HG02623 (cell line): ENCODE results near the gene EDC4.
"Not testable (repeated sequence)": the region's sequence is repeated elsewhere in the genome, so short reads cannot be mapped to it uniquely, and the experiment has no call there.

Source experiments
- ATAC-seq: cut with Tn5 transposase; IDR thresholded peaks from one replicate; pipeline ENCODE4 v1.9.1; 2021; ENCODE audit warnings: moderate library complexity; ENCODE audit not compliant: unreplicated experiment

Gene EDC4

DNA sequence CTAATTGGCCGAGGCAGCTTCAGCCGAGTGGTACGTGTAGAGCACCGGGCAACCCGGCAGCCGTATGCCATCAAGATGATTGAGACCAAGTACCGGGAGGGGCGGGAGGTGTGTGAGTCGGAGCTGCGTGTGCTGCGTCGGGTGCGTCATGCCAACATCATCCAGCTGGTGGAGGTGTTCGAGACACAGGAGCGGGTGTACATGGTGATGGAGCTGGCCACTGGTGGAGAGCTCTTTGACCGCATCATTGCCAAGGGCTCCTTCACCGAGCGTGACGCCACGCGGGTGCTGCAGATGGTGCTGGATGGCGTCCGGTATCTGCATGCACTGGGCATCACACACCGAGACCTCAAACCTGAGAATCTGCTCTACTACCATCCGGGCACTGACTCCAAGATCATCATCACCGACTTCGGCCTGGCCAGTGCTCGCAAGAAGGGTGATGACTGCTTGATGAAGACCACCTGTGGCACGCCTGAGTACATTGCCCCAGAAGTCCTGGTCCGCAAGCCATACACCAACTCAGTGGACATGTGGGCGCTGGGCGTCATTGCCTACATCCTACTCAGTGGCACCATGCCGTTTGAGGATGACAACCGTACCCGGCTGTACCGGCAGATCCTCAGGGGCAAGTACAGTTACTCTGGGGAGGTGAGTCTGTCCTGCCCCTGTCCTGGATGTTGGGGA is 36.3 kb downstream of the EDC4 start:
- no peak for ATAC-seq

- ATAC-seq = no peak
Observed at GRCh38 chr16:67910158-67910557, 37.3 kb downstream of the EDC4 start.

DNA sequence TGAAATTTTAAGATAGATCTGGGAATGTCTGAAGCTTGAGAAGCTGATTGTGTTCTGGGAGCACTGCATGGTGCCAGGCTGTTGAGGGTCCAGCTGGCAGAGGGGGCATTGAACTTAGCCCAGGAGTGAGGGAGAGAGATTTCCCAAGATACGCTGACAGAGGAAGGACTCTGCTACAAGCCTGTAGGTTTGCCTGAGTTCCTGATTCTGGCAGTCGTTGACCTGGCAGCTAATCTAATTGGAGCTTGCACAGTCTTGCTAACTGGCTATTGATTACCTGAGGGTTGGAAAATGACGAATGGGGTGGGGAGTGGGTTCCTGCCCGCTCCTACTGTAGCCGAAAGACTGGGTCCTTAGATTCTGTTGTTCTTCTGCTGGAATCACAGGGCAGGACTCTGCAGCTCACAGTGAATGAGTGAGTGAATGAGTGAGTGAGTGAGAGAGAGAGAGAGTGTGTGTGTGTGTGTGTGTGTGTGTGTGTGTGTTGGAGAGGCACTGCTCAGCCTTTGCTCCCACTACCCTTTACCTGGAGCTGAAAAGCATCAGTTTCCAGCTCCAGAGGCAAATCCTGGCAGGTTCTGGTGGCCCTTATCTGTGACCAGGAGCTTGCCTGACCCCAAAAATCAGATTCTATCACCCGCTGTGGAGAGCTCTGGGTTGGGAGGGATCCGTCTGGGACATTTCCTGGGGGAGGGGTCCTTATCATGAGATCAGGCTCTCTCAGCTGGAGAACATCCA is 42.1 kb downstream of the EDC4 start:
- no peak for ATAC-seq

DNA sequence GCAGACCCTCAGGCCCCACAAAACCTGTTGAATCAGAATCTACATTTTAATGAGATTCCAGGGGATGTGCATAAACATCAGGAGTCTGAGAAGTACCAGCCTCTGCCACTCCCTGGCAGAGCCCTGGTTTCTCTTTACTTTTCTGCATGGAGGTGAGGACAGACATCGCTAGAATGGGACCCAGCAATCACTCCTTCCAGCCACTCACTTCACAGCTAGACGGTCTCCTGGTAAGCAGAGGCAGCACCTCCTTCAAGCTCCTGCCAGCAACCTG is 42.6 kb downstream of the EDC4 start:
- not testable (repeated sequence) for ATAC-seq

GRCh38 chr16:67915831-67916723 is 43.2 kb downstream of the EDC4 start:
- ATAC-seq = no peak

- ATAC-seq = no peak
Observed at GRCh38 chr16:67917140-67917851, 44.4 kb downstream of the EDC4 start.

DNA sequence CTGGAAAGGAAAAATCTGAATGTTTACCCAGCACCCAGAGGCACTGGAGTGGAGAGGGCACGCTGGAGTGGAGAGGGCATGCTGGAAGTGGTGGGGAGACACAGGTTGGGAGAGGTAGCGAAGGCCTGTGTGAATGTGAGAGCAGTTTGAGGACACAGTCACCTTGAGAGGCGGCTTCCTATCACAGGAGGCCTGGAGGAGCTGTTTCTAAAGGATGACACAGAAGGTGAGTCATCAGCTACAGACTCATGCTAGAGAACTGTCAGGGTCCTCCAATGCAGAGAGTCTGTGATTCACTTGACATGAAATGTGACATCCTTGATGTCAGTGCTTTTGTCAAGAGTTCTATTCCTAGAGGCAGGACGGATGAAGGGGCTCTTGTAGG is 45.0 kb downstream of the EDC4 start:
- ATAC-seq = no peak

DNA sequence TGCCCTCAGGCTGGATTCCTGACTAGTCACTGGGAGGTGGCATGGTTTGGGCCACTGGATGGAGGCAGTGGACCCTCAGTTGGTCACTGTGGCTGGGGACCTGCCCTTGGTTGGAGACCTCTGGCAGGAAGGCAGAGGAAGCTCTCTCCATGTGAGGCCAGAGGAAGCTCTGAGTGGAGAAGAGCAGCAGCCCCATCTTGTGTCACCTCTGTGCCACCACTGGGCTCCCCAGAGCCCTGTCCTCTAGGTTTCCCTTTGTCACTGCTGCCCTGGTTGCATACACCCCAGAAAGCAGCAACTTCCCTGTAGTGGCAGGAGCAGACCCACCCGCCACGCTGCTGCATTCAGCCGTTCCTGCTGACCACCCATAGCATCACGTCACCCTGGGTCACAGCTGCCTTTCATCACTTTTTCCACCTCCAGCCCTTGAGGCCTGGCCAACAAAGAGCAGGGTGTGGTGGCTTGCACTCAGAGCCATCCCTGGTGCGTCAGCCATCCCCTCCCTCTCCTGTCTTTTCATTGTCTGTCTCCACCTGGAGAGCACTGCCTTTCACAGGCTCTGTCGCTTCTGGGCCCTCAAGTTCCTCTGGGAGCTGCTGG is 46.9 kb downstream of the EDC4 start:
- no peak for ATAC-seq

DNA sequence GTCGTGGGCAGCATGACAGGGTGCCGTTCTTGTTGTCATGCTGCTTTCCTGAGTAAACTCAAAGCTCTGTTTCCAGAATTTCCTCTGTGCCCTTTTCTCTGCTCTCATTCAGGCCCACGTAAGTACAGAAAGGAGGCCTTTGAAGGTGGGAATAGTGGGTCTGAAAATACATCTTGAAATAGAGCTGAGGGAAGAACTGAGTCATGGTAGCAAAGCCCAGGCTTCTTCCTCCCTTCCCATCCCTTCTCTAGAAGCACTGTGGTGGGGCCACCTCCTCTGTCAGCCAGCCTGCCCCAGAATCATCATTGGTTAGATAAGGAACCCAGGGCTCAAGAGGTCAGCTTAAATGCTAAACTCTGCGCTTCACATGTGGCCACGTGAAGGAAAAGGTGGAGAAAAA is 49.4 kb downstream of the EDC4 start:
- no peak for ATAC-seq

DNA sequence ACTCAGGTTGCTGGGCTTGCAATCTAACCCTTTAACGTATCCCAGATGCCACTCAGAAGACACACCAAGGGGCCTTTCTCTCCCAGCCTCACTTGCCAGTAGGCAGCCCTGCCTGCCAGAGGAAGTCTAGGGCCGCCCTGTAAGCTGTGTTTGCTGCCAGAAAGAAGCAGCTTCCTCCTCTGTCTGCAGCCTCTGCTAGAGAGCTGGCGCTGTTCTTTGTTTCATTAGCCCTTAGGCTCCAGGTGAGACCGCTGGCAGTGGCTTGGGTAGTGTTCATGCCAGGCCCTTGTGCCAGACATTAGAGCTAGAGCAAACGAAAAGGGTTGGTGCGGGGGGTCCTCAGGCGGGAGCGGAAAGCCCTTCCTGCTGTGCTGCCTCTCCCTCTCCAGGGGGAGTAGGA is 49.9 kb downstream of the EDC4 start:
- no peak for ATAC-seq

DNA sequence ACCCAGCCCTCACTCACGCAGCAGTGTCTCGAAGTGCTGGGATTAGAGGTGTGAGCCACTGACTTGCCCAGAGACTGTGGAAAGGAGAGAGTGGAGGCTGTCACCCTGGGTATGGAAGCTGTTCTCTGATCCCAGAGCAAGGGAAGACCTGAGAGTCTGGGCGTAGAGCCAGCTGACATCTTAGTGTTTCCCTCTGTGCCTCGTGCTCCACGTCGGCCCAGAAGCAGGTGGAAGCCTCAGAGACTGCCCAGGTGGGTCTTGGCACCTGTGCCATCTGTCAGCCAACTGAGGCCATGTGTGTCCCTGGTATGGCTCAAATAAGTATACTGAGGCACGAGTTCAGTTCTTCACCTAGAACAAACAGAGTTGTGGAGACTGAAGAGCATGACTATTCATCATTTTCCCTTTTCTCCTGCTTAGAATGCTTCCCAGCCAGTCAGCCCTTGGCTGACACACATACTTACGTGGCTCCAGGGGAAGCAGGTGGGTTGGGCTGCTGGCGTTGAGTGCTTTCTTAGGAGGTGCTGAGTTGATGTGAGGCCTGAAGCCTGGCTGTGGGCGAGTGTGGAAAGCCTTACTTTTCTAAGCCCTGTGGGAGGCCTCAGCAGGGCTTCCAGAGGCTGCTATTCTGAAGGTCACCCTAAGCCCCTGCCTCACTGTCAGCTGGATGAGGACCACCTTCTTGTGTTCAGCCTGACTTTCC is 50.7 kb downstream of the EDC4 start:
- ATAC-seq = no peak

DNA sequence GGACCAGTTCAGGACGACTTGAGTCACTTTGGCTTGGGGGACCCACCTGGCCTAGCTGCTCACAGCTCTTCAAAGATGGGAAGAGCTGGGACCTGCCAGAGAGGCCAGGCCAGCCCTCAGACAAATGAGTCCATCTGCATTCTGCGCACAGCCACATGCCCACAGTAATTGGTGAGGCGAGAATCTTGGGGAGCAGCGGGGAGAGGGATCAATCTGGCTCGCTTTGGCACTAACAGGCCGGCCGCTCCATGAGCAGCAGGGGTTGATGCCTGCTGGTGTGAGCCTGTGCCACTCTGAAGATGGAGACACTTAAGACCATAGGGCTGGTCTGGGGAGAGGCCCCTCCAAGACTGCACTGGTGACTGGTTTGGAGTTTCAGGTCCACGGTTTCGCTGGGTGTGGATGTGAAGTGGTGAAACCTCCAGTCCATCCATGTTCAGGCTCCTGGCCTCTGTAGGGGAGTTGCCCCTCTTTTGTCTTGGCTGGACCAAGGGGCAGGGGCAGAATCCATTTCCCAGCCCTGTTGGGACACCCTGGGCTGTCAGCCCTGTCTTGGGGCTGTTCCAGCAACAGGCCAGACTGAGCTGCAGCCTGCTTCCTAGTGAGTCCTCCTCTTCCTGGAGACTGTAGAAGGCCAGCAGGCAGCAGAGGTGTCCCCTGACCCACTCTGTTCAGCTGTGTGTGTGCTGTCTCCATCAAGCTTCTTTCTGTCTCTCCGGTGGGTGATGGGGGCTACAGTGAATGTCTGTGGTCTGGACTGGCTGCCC is 51.5 kb downstream of the EDC4 start:
- no peak for ATAC-seq

GRCh38 chr16:67926181-67926750 is 53.4 kb downstream of the EDC4 start:
- no peak for ATAC-seq

DNA sequence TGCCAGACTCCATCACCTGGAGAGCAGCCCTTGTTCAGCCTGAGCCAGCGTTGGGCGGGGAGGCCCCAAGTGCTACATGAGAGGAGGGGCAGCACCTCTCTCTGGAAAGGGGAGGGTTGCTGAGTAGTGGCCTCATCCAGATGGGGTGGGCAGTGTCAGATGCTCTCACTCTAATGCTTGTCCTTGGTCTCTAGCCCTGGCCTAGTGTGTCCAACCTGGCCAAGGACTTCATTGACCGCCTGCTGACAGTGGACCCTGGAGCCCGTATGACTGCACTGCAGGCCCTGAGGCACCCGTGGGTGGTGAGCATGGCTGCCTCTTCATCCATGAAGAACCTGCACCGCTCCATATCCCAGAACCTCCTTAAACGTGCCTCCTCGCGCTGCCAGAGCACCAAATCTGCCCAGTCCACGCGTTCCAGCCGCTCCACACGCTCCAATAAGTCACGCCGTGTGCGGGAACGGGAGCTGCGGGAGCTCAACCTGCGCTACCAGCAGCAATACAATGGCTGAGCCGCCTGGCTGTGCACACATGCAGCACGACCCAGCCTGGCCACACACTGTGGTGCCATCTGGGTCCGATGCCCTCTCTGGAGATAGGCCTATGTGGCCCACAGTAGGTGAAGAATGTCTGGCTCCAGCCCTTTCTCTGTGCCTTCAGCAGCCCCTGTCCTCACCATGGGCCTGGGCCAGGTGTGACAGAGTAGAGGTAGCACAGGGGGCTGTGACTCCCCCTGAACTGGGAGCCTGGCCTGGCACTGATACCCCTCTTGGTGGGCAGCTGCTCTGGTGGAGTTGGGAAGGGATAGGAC is 54.5 kb downstream of the EDC4 start:
- no peak for ATAC-seq

DNA sequence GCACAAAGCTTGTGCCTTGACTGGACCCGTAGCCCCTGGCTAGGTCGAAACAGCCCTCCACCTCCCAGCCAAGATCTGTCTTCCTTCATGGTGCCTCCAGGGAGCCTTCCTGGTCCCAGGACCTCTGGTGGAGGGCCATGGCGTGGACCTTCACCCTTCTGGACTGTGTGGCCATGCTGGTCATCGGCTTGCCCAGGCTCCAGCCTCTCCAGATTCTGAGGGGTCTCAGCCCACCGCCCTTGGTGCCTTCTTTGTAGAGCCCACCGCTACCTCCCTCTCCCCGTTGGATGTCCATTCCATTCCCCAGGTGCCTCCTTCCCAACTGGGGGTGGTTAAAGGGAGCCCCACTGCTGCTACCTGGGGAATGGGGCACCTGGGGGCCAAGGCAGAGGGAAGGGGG is 55.3 kb downstream of the EDC4 start:
- no peak for ATAC-seq

GRCh38 chr16:67928561-67929364 is 55.9 kb downstream of the EDC4 start:
- no peak for ATAC-seq

DNA sequence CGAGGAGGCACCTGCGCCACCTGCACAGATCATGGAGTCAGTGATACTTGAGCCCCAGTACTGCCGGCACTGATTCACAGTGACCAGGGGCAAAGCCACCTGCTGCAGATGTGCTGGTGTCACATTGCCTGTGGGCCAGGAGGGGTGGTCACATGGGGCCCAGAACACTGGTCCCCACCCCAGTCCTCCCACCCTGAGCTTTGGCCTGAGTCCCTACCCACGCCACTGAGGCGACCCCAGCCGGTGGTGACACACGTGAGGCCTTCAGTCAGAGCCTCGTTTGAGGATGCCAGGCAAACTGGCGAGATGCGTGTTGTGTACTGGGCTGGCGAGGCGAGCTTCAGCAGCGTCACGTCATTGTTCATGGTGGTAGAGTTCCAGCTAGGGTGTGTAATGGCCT is 57.3 kb downstream of the EDC4 start:
- ATAC-seq = no peak
